Thyroid gland (tissue), 4 donors: Measurements from ENCODE around the gene AGXT2.

Experiments
- CTCF ChIP-seq, 6 experiments: fragments of 200-600 bp in 3 of 6; fragments of 450-650 bp in 3 of 6; sonication (generic) in 3 of 6; IDR thresholded peaks; one replicate each; pipeline ENCODE4 v1.5.1; 2016 to 2019; ENCODE audit warnings: antibody characterized with exemption in 6 of 6, mild to moderate bottlenecking in 2 of 6, inconsistent platforms in 1 of 6, moderate library complexity in 1 of 6
- POLR2A ChIP-seq, 2 donors: fragments of 450-650 bp; IDR thresholded peaks; one replicate each; pipeline ENCODE4 v1.6.1; 2017; ENCODE audit warnings: antibody characterized with exemption in 2 of 2, mild to moderate bottlenecking in 2 of 2, moderate library complexity in 1 of 2

GRCh38 chr5:35041261-35041660 is 6.5 kb downstream of the AGXT2 start:
- TF ChIP-seq POLR2A (IDR thresholded peaks at IDR 0.05) (no peak), CTCF (IDR thresholded peaks at IDR 0.05) (no peak)
